Measurements from ENCODE around the gene IQCH. TPM values are rescaled to one million over a fixed set of nuclear protein-coding genes. Genes with fewer than 3 reads are reported as not detected.

The IQCH gene
- 0.81 and 1.0 TPM in 2 replicates for polyA plus RNA-seq (2012; rRNA removed)
- 1.0 and 1.5 TPM in 2 replicates for polyA plus RNA-seq (2012; cell fraction: cytosol; rRNA removed)
- polyA plus RNA-seq (2012; cell fraction: nucleus; rRNA removed): 0.63 and 1.5 TPM in 2 replicates

- Histone ChIP-seq H3K9me3 (no peaks in the 10 kb centered on the region), H3F3A (replicated peaks; ENCODE audit: insufficient read depth) (peaks cover 5% of the 10 kb centered on the region), H3K4me1 (ENCODE audit: control insufficient read depth in 1 of 2, insufficient read depth in 2 of 2, low read depth in 1 of 2, low read length in 1 of 2) (peaks cover 3 to 6% of the 10 kb centered on the region in 2 experiments; a peak in 3 of 4 replicates), H3K9me2 (no peaks in the 10 kb centered on the region), H3K27me3 (ENCODE audit: insufficient read depth) (no peaks in the 10 kb centered on the region), H3K79me2 (ENCODE audit: insufficient read depth) (peaks cover 49% of the 10 kb centered on the region), H3K27ac (ENCODE audit: low read depth in 2 of 2, low read length in 1 of 2) (peak within 1 kb of the TSS; percentile 86 to 95), H4K20me1 (ENCODE audit: insufficient read depth) (no peaks in the 10 kb centered on the region), H3K4me3 (ENCODE audit: low read depth in 2 of 2, low read length in 1 of 2) (peak within 1 kb of the TSS; percentile 69 to 96), H2AFZ (ENCODE audit: low read depth) (peak within 1 kb of the TSS; percentile 84), H3K36me3 (replicated peaks in 1 of 2; ENCODE audit: control insufficient read depth in 1 of 2, insufficient read depth in 2 of 2, low read length in 1 of 2) (no peaks in the 10 kb centered on the region), H3K9ac (peak within 1 kb of the TSS; percentile 97), H3K4me2 (peak within 1 kb of the TSS; percentile 78)
- 0% methylated on average over 14 of the region's 76 CpGs for WGBS (ENCODE audit: low lambda C conversion rate)
- POLR2A ChIA-PET: interaction anchor here (0.6 to 1.0 kb wide), 2 partner anchors 10 to 55 kb away, joined by 3 to 4 read pairs; no protein-coding TSS in a partner anchor
- DNase-seq: peak; percentile 99
- CTCF ChIA-PET: interaction anchor here (0.7 to 1.7 kb wide), 3 partner anchors 50 to 308 kb away, joined by 3 to 5 read pairs (median 3); no protein-coding TSS in a partner anchor
- peak; percentile 48; the same call in 1 of the 2 replicates for TF ChIP-seq FOSL2 (IDR thresholded peaks at IDR 0.05; ENCODE audit: borderline replicate concordance, low read depth)
- TF ChIP-seq MEF2A (IDR thresholded peaks at IDR 0.05; ENCODE audit: borderline replicate concordance, low read depth): no peak; the same call in 1 of the 2 replicates
- TF ChIP-seq SMC3 (IDR thresholded peaks at IDR 0.05; ENCODE audit: low read depth, low read length): no peak
- TF ChIP-seq IRF3 (IDR thresholded peaks at IDR 0.05; ENCODE audit: low read depth, low read length): no peak
- TF ChIP-seq EP300 (IDR thresholded peaks at IDR 0.05; ENCODE audit: borderline replicate concordance in 1 of 2, low read depth in 1 of 2, low read length in 1 of 2): peak in 1 of 2 experiments; percentile 79; a peak in 2 of 4 replicates
- TF ChIP-seq EZH2phosphoT487 (IDR thresholded peaks at IDR 0.05; ENCODE audit: borderline replicate concordance, low read depth): no peak
- peak; percentile 90 for TF ChIP-seq YY1 (IDR thresholded peaks at IDR 0.05; ENCODE audit: low read depth)
- TF ChIP-seq FOXM1 (IDR thresholded peaks at IDR 0.05; ENCODE audit: low read depth): 0 out of 2 replicates have a peak, but pooled peaks have one; percentile 31
- peak; percentile 63; the same call in 1 of the 2 replicates for TF ChIP-seq TCF12 (IDR thresholded peaks at IDR 0.05)
- TF ChIP-seq JUND (IDR thresholded peaks at IDR 0.05): peak; percentile 67; the same call in 1 of the 2 replicates
- TF ChIP-seq ZBTB33 (IDR thresholded peaks at IDR 0.05; ENCODE audit: borderline replicate concordance, low read depth): peak; percentile 43; the same call in 1 of the 2 replicates
- TF ChIP-seq MXI1 (IDR thresholded peaks at IDR 0.05; ENCODE audit: low read depth, low read length): peak; percentile 56
- peak; percentile 69 for TF ChIP-seq GATA2 (CRISPR knock-in tag; IDR thresholded peaks at IDR 0.05)
- peak; percentile 77 for TF ChIP-seq MAX (IDR thresholded peaks at IDR 0.05; ENCODE audit: low read depth)
- TF ChIP-seq NFIC (IDR thresholded peaks at IDR 0.05; ENCODE audit: borderline replicate concordance): no peak
- no peak for TF ChIP-seq USF2 (IDR thresholded peaks at IDR 0.05; ENCODE audit: borderline replicate concordance, low read depth, low read length)
- TF ChIP-seq TAF1 (IDR thresholded peaks at IDR 0.05; ENCODE audit: borderline replicate concordance, low read depth, low read length): peak; percentile 94
- TF ChIP-seq PBX3 (IDR thresholded peaks at IDR 0.05): peak; percentile 48; the same call in 1 of the 2 replicates
- TF ChIP-seq SIN3A (IDR thresholded peaks at IDR 0.05; ENCODE audit: borderline replicate concordance, low read depth, low read length): peak; percentile 73
- TF ChIP-seq NRF1 (IDR thresholded peaks at IDR 0.05; ENCODE audit: low read depth, low read length): no peak
- no peak for TF ChIP-seq RXRA (IDR thresholded peaks at IDR 0.05; ENCODE audit: borderline replicate concordance, low read depth)
- TF ChIP-seq FOXJ3 (CRISPR knock-in tag; IDR thresholded peaks at IDR 0.05): no peak
- TF ChIP-seq RAD21 (IDR thresholded peaks at IDR 0.05; ENCODE audit: low read length): no peak
- TF ChIP-seq POLR2AphosphoS5 (IDR thresholded peaks at IDR 0.05; ENCODE audit: low read depth, low read length): peak; percentile 79
- peak; percentile 69 for TF ChIP-seq CHD2 (IDR thresholded peaks at IDR 0.05; ENCODE audit: low read length, partially characterized antibody)
- no peak for TF ChIP-seq RCOR1 (IDR thresholded peaks at IDR 0.05; ENCODE audit: low read length)
- peak; percentile 98 for TF ChIP-seq ELF1 (IDR thresholded peaks at IDR 0.05)
- peak; percentile 94 for TF ChIP-seq RFX5 (IDR thresholded peaks at IDR 0.05; ENCODE audit: low read length)
Measured at GRCh38 chr15:67254238-67255175, at the start of gene IQCH, which contains the start of gene AAGAB. Gene IQCH, plus strand, starts transcription at chr15:67254786. Its CDS starts 111 bp downstream, at chr15:67254897. Gene AAGAB, minus strand, starts transcription at chr15:67254661. Its CDS starts 30 bp downstream, at chr15:67254631.
